HepG2 (cell line): ENCODE results near the gene LHFPL2. TPM values are rescaled to one million over a fixed set of nuclear protein-coding genes. Genes with fewer than 3 reads are reported as not detected.

ENCODE experiments used
- ATAC-seq: fragments of 200-7000 bp; cut with Tn5 transposase; 3 replicates; pipeline ENCODE4 v1.9.1; 2020; ENCODE audit warnings: mild to moderate bottlenecking, moderate library complexity
- BruUV-seq: library from RNA; stranded (reverse); fragments of 400-500 nt; replicated peaks from 2 replicates; lab custom pipeline; 2021; lab: Mats Ljungman, UMichigan
- CTCF ChIA-PET: fragments of 300-600 bp; formaldehyde crosslinking; extraction: SDS; loops from one replicate; lab custom pipeline; 2021; ENCODE audit warnings: low total read pairs, inconsistent platforms, low intra/inter-chr PET ratio; lab: Yijun Ruan, JAX
- POLR2A ChIA-PET: fragments of 350-600 bp; sonication (Branson Sonifier 250); formaldehyde crosslinking; loops from one replicate; lab custom pipeline; 2020; ENCODE audit warnings: antibody characterized with exemption, inconsistent platforms; lab: Yijun Ruan, JAX
- DNase-seq: peaks from one replicate; pipeline ENCODE4 v3.0.0-alpha.2; 2015; ENCODE audit warnings: low spot score
- FAIRE-seq: peaks from 3 replicates; lab custom pipeline; 2011; peaks lifted over from hg19 to GRCh38; lab: Jason Lieb, UNC
- H2AFZ ChIP-seq: one replicate; pipeline ENCODE4 v1.6.1; 2011; ENCODE audit warnings: low read length, inconsistent platforms
- H3K27ac ChIP-seq: fragments of 300-600 bp; 3 replicates; pipeline ENCODE4 v1.8.0; 2011; ENCODE audit warnings: mixed run types, mild to moderate bottlenecking, mixed read lengths, low read length, inconsistent platforms; ENCODE audit not compliant: insufficient read depth; ENCODE audit errors: extremely low read length
- H3K27me3 ChIP-seq, 2 experiments: fragments of 200-600 bp in 1 of 2; 2 replicates in 1 of 2; 3 replicates in 1 of 2; pipeline versions ENCODE4 v1.6.0 to v1.8.0; 2011; ENCODE audit warnings: low read length in 2 of 2, mild to moderate bottlenecking in 2 of 2, moderate library complexity in 2 of 2, inconsistent platforms in 1 of 2; ENCODE audit not compliant: insufficient read depth in 2 of 2, control insufficient read depth in 1 of 2
- H3K36me3 ChIP-seq, 2 experiments: fragments of 200-600 bp in 1 of 2; replicated peaks in 1 of 2; 2 replicates in 1 of 2; 3 replicates in 1 of 2; pipeline versions ENCODE4 v1.5.1 to v1.8.0; 2011; ENCODE audit warnings: low read length in 2 of 2, inconsistent platforms in 1 of 2; ENCODE audit not compliant: insufficient read depth in 2 of 2, control insufficient read depth in 1 of 2
- H3K4me1 ChIP-seq: 2 replicates; pipeline ENCODE4 v1.5.1; 2012; ENCODE audit warnings: low read length, inconsistent platforms; ENCODE audit not compliant: insufficient read depth
- H3K4me2 ChIP-seq: 2 replicates; pipeline ENCODE4 v1.6.0; 2011; ENCODE audit warnings: low read depth, low read length, inconsistent platforms
- H3K4me3 ChIP-seq, 3 experiments: fragments of 200-600 bp in 1 of 3; sonication (generic), shearing (Covaris generic) in 1 of 3; replicated peaks in 1 of 3; 2 replicates each; pipeline ENCODE4 v1.5.1; 2011 to 2016; ENCODE audit warnings: low read length in 3 of 3, inconsistent platforms in 2 of 3, low read depth in 2 of 3, mild to moderate bottlenecking in 2 of 3, control low read depth in 1 of 3, mixed read lengths in 1 of 3; ENCODE audit not compliant: insufficient read depth in 1 of 3
- H3K79me2 ChIP-seq: one replicate; pipeline ENCODE4 v1.6.1; 2011; ENCODE audit warnings: low read length, inconsistent platforms; ENCODE audit not compliant: insufficient read depth
- H3K9ac ChIP-seq: 2 replicates; pipeline ENCODE4 v1.6.0; 2011; ENCODE audit warnings: mild to moderate bottlenecking, low read depth, low read length, inconsistent platforms; ENCODE audit not compliant: insufficient read depth
- H3K9me3 ChIP-seq: 2 replicates; pipeline ENCODE4 v1.5.1; 2012; ENCODE audit warnings: mild to moderate bottlenecking, low read length
- H4K20me1 ChIP-seq: 2 replicates; pipeline ENCODE4 v1.6.0; 2011; ENCODE audit warnings: inconsistent platforms, mild to moderate bottlenecking, low read length, moderate library complexity; ENCODE audit not compliant: insufficient read depth
- ATF3 ChIP-seq: sonication (generic); formaldehyde crosslinking; IDR thresholded peaks from 2 replicates; pipeline ENCODE4 v1.4.0; 2020; ENCODE audit warnings: missing genetic modification reagents
- CBX1 ChIP-seq: IDR thresholded peaks from one replicate; pipeline ENCODE4 v1.6.1; 2016; ENCODE audit warnings: antibody characterized with exemption, low read depth
- GATAD2A ChIP-seq: IDR thresholded peaks from 2 replicates; pipeline ENCODE4 v1.6.1; 2016
- HNRNPL ChIP-seq: fragments of 200-400 bp; formaldehyde crosslinking; IDR thresholded peaks from 2 replicates; pipeline ENCODE4 v1.6.1; 2017; ENCODE audit warnings: mild to moderate bottlenecking, low read depth, low read length
- PHB2 ChIP-seq: fragments of 450-650 bp; IDR thresholded peaks from 2 replicates; pipeline ENCODE4 v1.6.1; 2018; ENCODE audit not compliant: partially characterized antibody
- RXRA ChIP-seq: sonication (generic); formaldehyde crosslinking; IDR thresholded peaks from 2 replicates; pipeline ENCODE4 v1.5.1; 2020; ENCODE audit warnings: missing genetic modification reagents
- ZBTB4 ChIP-seq: sonication (generic); formaldehyde crosslinking; IDR thresholded peaks from 2 replicates; pipeline ENCODE4 v1.4.0; 2020; ENCODE audit warnings: missing genetic modification reagents, mild to moderate bottlenecking, borderline replicate concordance
- ZNF251 ChIP-seq: sonication (generic); formaldehyde crosslinking; IDR thresholded peaks from 2 replicates; pipeline ENCODE4 v1.9.0; 2021; ENCODE audit warnings: mild to moderate bottlenecking, missing genetic modification reagents
- ZNF484 ChIP-seq: sonication (generic); formaldehyde crosslinking; IDR thresholded peaks from 2 replicates; pipeline ENCODE4 v1.5.1; 2020; ENCODE audit warnings: mild to moderate bottlenecking, low read depth, missing genetic modification reagents, borderline replicate concordance
- ZNF781 ChIP-seq: sonication (generic); formaldehyde crosslinking; IDR thresholded peaks from 2 replicates; pipeline ENCODE4 v1.5.1; 2020; ENCODE audit warnings: borderline replicate concordance, mild to moderate bottlenecking, missing genetic modification reagents; ENCODE audit errors: not compliant biosample characterization
- WGBS: methylation state at CpG from one replicate; pipeline ENCODE4 v1.1.6; 2017; ENCODE audit warnings: low lambda C conversion rate; 5-methylcytosine and 5-hydroxymethylcytosine counted together
- in situ Hi-C: cut with HindIII; loops from 2 replicates; pipeline ENCODE4 v1.10.0; 2017; ENCODE audit warnings: low pct_unique_long_range_greater_than_20kb; ENCODE audit not compliant: extremely low pct_ligation_motif_present
- intact Hi-C: fragments of 100-400 bp; cut with micrococcal nuclease; formaldehyde crosslinking; loops from one replicate; pipeline ENCODE4 v1.10.0; 2022; ENCODE audit not compliant: unreplicated experiment
- polyA plus RNA-seq, 8 experiments: library from polyadenylated mRNA; depleted of rRNA in 3 of 8; stranded (reverse) in 7 of 8; unstranded in 1 of 8; fragments of >200 nt; fragmentation: Illumina TruSeq in 4 of 8; extraction: Trizol in 4 of 8; gene quantifications; 2 replicates each; pipeline versions ENCODE4 v1.2.1 to v1.2.3, GENCODE V29; 2011 to 2016; ENCODE audit warnings: low read depth in 4 of 8, missing spikeins in 1 of 8, mixed read lengths in 1 of 8; ENCODE audit not compliant: insufficient read depth in 1 of 8
- total RNA-seq, 5 experiments: library from RNA; depleted of rRNA; stranded (reverse); fragments of >200 nt; fragmentation: Illumina TruSeq; extraction: Trizol; gene quantifications; 2 replicates each; pipeline ENCODE4 v1.2.3, GENCODE V29; 2016; ENCODE audit warnings: low read depth in 1 of 5

LHFPL2 gene
- total and polyA plus RNA-seq, 2 of the 13 experiments (the other 11 are each of a cell fraction or from before 2014, with no cell fraction given): 6.0 to 20.0 TPM

DNA sequence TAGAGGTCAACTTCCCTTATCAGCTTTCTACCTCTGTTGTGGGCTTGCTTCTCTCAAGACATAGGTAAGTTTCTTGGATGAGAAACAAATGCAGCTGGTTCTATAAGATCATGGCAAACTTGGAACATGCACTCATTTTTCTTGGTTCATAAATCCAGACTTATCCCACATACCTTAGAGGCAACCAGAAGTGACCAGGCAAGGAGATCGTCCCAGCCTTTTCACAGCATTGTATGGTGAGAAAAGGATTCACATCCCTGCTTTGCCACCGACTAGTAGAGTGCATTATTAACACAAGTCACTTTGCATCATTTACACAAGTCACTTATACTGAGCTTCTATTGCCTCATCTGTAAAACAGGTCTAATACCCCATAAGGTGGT, 35.4 kb downstream of the LHFPL2 start (continued):
- TF ChIP-seq ZNF781 (no peak), ZBTB4 (no peak), ATF3 (CRISPR knock-in tag) (no peak), ZNF251 (CRISPR knock-in tag) (no peak)

GRCh38 chr5:78612227-78613150, 36.1 kb downstream of the LHFPL2 start:
- Histone ChIP-seq H3K36me3 (peaks cover 0 to 20% of the 10 kb centered on the region in 2 experiments), H3K4me3 (no peak overlapping the region), H3K4me2 (no peak overlapping the region), H3K27me3 (no peaks in the 10 kb centered on the region), H3K79me2 (peaks cover 11% of the 10 kb centered on the region), H3K9ac (no peak overlapping the region), H4K20me1 (no peaks in the 10 kb centered on the region), H3K9me3 (no peaks in the 10 kb centered on the region), H3K27ac (no peak overlapping the region), H2AFZ (no peak overlapping the region)
- in situ Hi-C loops: no loop called here
- POLR2A ChIA-PET: interaction anchor here (1.4 kb wide), 1 partner anchor 11 kb away, joined by 7 read pairs; no protein-coding TSS in a partner anchor
- no peak for DNase-seq
- 100% methylated on average over 3 of the region's 3 CpGs for WGBS
- no peak for ATAC-seq
- no peak for FAIRE-seq
- TF ChIP-seq PHB2: no peak
- no peak for TF ChIP-seq HNRNPL
- no peak for TF ChIP-seq ZNF484 (CRISPR knock-in tag)
- TF ChIP-seq GATAD2A: no peak
- TF ChIP-seq RXRA: no peak
- TF ChIP-seq CBX1: no peak
- TF ChIP-seq, all 625 proteins: peak for 0
- BruUV-seq: no TSS peak
- H3K4me1 ChIP-seq: peaks cover 68% of the 10 kb centered on the region
- intact Hi-C loops: no loop called here
- CTCF ChIA-PET: no interaction called here
